ENCODE results near the gene ESRRG.
A peak's percentile ranks its signal among the peaks of the same experiment; 100 is the strongest.

ESRRG gene

DNA sequence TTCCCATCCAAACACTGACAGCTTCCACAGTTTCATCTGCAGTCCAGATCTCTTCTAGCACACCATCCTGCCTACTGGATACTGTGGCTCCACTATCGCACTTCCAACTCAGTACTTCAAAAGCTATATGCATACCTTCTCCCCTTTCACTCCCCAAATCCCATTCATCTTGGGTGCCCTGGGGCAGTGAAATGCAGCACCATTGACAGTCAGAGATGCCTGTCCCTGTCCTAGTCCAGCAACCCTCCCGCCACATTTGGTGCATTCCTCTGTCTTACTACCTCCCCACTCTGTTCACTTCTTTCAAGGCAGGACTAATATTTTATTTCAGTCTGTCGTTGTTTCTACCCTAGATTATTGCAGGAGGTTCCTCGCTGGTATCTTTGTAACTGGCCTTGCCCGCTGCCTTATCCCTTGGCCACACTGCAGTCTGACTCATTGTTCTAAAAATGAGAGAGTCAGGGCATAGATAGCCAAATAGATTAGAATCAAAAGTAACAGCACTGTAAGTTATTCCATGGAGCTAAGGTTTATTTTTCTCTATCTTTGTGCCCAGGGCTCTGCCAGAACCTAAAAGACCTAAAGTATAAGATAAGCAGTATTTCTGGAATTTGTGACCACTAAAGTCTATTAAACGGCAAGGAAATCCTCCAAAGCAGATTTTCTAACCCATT lies 96.7 kb downstream of the ESRRG start:
- DNase-seq, result no peak

DNA sequence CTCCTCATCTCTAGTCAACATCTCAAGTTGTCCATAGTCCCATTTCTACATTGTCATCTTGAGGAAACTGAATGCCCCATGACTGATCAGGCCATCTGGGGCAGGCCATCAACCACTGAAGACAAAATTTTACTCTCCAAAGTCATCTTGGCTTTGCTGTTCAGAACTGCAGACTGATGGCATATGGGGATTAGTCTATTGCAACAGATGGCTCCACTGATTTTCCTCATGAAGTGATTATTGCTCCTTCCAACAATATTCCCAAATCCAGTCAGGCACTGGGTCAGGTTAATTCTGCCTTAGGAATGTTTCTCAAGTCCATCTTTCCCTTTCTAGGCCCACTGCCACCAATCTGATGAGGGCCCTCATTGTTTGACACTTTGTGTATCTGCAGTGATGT lies 101.7 kb downstream of the ESRRG start:
- no peak for DNase-seq

DNA sequence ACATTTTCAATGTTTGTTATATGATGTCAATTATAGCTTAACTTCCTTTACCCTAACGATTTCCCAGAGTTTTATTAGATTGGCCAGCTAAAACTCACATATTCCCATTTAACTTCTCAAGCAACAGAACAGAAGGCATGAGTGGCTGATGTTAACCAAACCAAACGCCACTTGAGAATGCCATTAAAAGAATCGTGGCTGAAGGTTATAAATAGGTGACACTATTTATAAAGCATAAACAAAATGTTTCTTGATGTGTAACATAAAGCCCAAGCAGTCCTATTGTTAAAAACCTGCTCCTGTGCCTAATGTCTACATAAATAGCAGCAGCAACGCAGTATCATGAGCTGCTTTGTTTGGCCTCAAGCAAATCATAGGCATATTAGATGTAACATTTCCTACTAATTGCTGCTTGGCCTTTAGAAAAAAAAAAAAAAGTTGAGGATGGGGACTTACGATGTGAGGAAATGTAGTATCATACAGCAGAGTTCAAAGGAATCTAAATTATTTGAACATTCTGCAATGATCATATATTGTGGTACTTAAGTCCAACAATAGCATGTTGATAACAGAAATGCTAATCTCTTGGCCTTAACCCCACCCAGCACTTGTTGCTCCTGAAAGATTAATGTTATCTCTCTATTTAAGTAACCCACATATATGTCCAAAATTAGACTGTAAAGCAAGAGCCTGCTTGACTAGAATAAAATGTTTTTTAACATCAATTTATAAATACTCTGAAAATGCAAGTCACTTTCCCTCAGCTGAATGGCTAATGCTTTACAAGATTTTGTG lies 106.0 kb downstream of the ESRRG start:
- DNase-seq, result no peak

DNA sequence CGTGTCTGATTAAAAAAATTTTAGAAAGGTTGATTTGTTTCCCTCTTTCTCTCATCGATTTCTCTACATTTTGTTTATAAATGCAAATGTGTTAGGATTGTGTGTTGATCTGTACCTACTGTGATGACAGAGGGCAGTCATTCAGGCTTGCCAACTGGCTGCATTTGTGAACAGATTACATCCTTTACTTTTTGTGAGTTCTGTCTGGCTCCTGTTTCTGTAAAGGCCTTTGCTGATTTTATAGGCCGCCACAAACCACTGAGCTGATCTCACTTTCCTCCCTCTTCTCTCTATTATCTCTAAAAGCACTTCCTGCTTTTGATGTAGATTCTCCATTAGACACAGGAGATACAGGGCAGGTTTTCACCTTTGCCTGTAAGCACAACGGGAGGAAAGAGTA lies 106.8 kb downstream of the ESRRG start:
- no peak for DNase-seq

DNA sequence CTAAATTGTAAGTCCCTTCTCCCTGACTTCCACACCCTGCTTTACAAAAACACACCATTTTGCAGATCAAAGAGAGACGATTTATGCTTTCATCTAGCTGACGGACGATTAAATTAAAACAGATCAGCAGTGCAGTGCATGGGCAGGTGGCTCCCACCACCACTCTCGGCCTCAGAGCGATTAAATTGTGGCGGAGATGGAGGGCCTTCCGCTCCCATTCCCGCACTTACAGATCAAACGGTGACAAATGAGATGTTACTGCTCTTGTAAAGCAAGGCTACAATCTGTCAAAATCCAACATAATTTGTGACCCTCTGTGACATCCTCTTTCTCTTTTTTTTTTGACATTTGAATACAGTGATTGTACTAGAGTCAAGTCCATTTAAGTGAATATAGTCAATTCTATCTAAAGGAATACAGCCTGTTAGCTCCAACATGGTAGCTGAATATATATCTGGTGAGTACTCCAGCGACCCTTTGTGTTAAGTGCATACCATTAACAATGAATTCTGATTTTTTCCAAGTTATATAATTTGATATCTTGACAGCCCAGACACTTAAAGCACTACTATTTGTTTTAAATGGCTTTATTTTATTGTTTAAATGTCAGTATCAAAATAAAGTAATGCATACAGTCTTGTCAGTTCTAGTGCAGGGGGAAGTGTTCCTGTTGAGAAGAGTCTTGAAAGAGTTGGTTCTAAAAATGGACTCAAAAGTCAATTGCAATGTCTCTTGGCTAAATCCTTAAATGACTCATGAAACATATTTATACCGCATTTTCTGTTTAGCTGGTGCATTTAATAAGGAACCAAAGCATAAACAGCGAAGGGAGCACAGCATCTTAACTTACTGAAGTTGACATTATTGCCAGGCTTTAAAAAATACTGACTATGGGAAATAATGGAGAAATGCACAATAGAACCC lies 109.0 kb downstream of the ESRRG start:
- no peak for DNase-seq

DNA sequence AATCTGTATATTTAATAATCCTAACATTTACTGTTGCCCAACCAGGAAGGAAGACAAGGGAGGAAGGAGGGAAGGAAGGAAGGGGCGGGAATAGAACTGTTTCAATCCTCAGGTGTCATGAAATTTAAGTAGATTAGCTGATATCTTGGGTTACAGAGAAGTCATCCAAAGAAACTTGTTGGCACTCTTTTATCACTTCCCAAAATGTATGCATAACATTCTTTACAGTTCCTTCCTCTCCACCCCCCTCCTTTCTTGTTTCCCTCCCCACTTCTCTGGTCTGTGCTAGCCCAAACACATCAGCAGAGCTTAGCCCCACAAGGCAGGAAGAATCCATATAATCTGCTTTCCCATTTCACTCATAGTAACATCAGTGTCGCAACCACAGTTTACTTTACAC lies 110.9 kb downstream of the ESRRG start:
- no peak for DNase-seq

DNA sequence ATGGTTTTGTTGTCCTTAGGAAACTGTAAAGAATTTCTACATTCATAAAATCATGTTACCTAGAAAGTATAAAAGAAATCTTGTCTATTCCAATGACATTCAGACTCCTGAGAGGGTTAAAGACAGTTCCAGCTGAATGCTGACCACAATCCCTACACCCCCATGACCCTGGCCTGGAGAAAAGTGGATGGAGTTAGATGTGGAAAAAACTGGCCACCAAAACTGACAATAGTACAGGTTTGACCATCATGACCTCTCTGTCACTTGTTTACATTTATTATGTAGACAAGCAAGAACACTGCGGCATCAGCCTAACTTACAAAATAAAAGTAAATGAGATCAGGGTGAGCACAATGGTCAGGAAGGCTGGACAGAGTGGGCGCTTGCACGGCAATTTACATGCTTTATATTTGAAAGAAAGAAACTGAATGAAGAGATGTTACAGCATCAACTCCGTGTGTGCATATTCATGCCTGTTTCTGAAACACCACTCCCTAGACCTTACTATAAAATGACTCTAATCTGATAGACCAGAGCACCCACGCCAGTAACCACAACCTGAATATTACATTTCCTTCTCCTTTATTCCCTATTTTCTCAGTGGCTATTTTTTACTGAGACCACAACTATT lies 116.0 kb downstream of the ESRRG start:
- DNase-seq, result no peak

DNA sequence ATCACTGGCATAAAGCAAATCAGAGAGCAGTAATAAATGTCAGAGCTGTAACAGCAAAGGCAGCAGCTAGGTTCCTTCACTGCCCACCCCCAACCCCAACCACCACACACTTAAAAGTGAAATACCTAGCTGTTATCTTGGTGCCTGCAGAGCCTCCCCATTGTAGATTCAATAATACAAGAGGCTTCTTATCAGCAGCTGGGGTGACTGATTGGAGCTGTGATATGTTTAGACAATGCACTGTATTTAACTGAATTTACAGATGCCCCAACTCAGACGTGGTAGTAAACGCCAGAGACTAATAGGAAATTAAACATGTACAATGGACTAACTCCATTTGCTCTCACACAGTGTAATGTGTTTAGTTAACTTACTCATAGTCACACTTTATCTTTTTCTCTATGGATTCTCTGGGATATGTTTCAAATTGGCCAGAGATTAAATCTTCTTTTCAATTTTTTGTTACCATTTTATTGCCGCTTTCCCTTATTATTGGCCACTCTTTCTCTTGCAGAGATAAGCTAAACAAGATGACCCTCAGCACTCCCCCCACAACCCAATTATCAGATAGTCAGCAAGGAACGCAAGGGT lies 117.1 kb downstream of the ESRRG start:
- DNase-seq, result no peak

DNA sequence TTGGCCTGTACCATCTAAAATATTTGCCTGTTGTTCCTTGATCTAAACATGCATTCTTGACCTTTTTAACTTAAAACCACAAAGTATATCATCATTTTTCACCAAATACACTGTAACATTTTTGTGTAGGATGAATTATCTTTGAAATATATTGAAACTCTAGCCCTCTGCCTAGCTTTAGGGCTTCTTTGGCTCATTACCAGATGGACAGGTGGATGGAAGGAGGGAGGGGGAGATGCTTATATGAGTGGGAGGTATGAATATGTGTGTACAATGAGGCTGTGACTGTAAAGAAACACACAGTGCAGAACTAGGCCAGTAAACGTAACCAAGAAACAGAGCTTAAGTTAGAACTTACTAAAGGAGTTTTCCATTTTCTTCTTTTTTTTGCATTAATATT lies 118.5 kb downstream of the ESRRG start:
- no peak for DNase-seq

DNA sequence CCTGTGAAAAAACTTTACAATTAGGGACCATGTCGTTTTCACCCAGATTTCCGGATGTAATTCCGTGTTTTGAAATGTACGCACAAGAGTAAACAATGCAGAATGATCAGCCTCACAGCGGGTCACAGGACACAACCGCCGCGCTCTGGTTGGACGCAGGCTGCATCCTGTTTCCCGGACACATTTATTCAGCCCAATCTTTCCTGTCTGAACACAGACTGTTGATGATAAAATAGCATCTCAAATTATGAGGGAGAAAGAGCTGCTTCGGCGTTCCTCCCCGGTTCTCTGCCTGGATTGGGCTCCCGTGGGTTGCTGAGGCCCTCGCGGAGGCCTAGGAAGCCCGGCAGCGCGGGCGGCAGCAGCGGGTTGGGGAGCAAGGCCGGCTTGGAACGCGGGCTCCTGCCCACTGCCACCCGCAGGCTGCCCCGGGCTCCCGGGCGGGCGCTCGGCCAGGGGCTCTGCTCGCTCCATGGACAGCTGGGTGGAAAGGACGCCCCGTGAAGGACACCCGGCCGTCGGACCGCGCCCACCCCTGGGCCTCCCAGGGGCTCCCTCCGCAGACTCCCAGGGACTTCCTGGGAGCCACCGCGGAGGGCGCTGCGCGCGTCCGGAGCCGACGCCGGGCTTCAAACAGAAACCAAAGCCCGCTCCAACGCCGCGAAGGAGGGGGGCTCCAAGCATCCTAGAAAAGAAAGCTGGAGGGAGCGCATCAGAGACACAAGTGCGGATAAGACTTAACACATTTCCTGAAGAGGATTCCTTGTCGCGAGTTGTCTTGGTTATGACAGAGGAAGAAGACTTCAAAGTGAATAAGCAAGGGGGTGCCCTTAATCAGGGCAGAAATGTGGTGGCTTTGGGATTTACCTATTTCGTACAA lies 122.3 kb downstream of the ESRRG start:
- peak; percentile 1 for DNase-seq

DNA sequence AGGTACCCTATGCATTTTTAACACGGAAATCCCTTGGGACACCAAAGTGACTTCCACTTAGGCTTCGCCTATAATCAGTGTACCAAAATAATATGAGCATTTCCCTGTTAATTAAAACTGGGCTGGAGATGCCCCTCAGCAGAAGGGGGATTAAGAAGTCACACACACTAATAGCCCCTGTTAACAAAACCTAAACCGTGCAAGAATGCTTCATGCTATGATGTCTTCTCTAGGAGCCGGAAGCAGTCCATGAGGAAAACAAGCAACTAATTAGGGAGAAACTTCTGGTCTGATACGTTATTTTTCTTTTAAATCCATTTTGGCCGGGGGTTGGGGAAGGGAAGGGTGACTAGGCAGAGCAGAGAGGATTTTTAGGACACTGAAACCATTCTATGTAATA lies 123.4 kb downstream of the ESRRG start:
- no peak for DNase-seq

DNA sequence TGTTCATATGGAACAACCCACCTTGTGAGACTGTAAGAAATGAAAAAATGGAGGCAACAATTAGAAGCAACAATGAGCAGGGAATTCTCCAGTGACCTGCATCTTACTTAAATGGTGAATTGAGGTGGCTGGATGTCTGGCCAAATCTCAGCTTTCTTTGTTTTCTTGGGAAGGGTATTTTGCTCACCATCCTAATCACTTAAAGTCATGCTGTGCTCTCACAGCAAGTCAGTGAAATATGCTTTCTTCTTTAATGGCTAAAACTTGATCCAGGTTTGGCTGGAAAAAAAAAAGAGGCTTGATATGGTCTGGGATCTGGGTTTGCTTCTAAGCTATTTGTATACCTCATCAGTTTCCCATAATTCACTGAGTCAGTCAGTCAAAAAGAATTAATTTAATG lies 124.8 kb downstream of the ESRRG start:
- no peak for DNase-seq

DNA sequence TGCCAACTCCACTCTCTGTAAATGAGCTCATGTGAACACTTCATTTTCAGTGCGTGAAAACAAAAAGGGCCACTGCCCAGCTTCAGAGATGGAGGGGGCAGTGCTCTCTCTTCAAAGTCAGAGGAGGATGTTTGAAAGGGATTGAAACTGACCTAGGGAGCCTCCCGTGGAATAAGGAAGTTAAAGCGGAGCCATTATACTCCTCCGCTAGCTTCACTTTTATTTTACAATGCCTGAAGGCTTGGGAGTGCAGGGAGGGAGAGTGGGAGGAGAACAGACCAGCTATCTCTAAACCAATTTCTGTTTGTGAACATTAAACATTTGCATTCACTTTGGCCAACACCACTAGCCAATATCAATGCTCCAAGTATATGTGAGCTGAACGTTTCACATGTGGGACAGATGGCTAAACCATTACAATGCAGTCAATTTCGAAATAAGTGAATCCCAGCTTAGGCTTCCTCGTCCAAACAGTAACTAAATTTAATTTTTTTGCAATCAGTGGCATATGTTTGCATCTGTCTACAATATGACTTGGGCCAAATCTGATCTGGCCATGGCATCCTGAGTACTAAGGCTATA lies 126.9 kb downstream of the ESRRG start:
- no peak for DNase-seq

DNA sequence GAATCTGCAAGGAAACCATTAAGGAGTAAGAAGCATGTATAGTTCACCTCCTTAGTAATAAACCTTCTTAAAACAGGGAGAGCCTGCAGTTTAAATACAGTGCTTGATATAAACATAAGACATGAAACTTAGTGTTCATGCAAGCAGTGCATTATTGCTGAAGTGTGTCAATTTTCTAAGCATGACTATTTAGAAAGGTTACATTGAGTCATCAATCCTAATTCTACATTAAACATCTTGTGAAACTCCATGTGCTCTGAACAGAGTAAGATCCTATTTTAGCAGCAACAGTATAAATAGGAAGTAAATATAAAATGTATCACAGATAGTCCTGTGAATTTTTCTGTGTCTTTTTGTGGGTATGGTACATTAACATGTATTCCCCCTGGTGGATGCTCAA lies 135.5 kb downstream of the ESRRG start:
- DNase-seq, result no peak

DNA sequence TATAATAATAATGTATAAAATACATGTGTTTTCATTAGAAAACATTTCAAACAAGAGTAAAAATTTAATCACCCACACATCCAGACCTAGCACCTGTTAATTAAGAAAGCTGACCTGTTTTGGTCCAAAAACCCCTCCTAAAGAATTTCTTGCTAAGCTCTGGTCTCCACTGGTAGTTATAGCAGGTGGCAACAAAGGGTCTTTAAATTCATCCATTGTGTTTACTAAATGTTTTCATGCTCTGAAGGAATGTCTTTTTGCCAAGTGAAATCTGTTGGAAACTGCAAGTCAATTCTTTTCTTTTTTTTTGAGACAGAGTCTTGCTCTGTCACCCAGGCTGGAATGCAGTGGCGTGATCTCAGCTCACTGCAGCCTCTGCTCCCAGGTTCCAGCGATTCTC lies 141.1 kb downstream of the ESRRG start:
- DNase-seq, result no peak

DNA sequence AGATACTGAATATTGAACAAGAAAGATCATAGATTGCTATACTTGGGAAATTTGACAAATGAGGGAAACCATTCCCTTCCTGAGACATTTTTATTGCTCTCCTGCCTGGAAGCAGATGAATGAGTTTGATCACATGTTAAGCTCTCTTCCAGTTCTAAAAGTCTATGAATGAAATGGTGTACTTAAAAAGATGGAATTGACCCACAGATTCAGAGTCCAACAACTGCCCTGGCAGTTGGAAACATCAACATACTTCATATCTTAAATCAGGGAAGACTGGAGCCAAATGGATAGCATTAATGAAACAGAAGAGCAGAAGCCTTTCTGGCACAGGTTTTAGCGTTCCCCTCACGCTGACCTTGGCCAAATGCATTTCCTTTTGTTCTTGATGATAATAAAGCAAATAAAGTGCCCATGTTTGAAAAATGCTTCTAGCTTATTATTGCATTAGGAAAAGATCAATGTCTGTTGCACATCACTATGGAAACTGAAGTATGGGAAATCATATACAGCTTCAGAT lies 142.6 kb downstream of the ESRRG start:
- no peak for DNase-seq

DNA sequence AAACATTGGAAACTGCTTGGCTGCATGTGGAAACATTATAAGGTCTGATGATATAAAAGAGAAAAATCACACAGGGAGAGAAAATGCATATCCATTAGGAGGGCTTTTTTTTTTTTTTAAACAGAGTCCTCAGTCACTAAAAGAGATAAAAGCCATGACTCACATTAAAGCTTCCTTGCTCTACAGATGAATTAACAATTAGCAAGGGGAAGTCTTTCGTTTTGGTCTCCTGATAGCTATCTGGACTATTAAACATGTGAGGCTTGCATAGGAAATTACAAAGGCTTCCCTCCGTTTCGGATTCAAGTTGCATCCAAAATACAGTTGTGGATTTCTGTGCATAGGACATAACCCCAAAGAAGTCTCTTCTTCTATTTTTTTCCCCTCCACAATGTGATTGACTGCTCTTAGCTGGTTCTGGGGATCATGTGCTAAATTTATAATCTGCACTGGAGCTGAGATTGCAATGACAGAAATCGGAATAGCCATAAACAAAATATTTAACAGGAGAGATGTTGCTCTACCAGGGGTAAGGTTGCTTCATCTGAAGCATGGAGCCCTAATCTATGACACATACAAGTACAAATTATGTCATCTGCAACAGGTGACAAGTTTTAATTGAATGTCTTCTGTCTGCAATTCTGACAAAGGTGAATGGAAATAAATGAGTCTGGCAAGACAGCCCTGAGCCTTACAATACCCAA lies 146.8 kb downstream of the ESRRG start:
- no peak for DNase-seq

DNA sequence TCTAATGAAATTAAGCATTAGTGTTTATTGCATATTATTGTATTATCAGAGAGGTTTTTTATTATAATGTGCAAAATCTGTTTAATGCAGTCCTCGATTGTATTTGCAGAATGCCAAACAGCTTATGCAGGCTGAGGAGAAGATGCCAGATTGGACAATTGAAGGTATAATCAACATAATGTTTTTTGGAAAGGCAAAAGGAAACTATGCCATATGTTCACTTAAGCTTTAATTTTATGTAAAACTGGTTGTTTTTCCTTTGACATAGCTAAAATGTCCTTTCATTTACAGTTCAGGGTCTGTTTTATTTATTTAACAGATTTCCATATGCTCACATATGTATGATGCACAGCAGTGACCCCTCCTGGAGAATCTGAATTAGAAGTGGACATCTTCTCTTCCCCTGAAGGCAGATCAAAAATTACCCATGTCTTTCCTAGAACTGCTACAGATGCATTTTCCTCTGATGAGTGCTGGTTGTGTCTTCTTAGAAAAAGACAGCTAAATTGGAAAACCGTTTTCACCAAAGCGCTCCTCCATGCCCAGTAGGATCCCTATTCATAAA lies 156.5 kb downstream of the ESRRG start:
- DNase-seq, result no peak

DNA sequence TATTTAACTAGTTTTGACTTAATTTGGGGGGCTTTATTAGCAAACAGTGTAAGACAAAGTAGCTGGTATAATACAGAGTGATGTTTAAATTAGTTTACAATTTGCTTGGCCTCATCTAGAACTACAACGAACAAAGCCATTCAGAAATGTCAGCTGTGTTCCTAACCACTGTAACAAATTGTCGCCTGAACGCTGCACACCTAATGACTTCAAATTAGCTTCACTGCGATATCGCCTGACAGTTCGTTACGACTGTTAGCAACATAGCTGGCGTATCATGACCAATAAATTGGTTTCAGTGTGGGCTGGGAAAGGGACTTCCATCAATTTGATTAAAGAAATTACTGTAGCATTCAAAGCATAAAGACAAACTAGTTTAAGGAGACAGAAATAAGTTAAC lies 160.1 kb downstream of the ESRRG start:
- no peak for DNase-seq

DNA sequence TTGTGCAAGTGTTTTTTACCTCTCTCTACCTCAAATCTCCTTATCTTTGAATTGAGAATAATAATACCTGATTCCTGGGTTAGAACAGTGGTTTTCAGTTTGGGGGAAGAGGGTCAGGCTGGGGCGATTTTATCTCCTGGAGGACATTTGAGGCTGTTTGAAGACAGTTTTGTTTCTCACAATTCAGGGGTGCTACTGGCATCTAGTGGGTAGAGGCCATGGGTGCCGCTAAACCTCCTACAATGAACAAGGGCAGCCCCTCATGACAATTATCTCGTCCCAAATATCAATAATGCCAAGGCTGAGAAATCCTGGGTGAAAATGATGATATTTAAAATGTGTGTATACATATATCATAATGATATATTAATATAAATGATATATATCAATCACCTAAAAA lies 160.8 kb downstream of the ESRRG start:
- DNase-seq, result no peak

Data from activated CD4-positive, alpha-beta T cell treated with anti-CD3 and anti-CD28 coated beads, Interleukin-2, amount 50 U/mL, for 16 hours (primary cell).